Measurements from ENCODE around the gene COG4.

DNA sequence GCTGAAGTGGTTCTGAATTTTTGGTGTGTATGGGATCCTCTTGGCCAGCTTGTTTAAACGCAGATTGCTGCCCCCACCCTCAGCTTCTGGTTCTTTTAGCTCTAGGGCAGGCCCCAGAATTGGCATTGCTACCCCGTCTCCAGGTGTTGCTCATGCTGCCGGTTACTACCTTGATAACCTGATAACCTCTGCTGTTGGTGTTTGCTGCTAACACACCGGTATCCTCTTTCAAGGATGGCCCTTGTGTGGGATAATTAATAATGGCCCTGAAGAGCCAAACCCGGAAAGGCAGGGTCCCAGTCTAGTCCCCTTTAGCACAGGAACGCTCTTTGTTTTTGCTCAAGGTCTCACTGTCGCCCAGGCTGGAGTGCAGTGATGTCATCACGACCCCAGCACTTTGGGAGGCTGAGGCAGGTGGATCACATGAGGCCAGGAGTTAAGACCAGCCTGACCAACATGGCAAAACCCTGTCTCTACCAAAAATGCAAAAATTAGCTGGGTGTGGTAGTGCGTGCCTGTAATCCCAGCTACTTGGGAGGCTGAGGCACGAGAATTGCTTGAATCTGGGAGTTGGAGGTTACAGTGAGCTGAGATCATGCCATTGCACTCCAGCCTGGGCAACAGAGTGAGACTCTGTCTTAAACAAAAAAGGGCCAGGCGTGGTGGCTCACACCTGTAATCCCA is 83.2 kb downstream of the COG4 start:
- TF ChIP-seq EZH2 (IDR thresholded peaks at IDR 0.05; ENCODE audit: borderline replicate concordance, low read length): no peak
- TF ChIP-seq, protein P1, sequence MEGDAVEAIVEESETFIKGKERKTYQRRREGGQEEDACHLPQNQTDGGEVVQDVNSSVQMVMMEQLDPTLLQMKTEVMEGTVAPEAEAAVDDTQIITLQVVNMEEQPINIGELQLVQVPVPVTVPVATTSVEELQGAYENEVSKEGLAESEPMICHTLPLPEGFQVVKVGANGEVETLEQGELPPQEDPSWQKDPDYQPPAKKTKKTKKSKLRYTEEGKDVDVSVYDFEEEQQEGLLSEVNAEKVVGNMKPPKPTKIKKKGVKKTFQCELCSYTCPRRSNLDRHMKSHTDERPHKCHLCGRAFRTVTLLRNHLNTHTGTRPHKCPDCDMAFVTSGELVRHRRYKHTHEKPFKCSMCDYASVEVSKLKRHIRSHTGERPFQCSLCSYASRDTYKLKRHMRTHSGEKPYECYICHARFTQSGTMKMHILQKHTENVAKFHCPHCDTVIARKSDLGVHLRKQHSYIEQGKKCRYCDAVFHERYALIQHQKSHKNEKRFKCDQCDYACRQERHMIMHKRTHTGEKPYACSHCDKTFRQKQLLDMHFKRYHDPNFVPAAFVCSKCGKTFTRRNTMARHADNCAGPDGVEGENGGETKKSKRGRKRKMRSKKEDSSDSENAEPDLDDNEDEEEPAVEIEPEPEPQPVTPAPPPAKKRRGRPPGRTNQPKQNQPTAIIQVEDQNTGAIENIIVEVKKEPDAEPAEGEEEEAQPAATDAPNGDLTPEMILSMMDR (conservative IDR thresholded peaks at IDR 0.05 in 1 of 2, IDR thresholded peaks at IDR 0.05 in 1 of 2; ENCODE audit: extremely low read depth in 1 of 2, insufficient read depth in 1 of 2, low read depth in 1 of 2, low read length in 2 of 2): no peak
